ENCODE results near the gene SPZ1. TPM values are rescaled to one million over a fixed set of nuclear protein-coding genes. Genes with fewer than 3 reads are reported as not detected.

SPZ1 gene
- total RNA-seq, 2 donors from 2014 or later: not detected

DNA sequence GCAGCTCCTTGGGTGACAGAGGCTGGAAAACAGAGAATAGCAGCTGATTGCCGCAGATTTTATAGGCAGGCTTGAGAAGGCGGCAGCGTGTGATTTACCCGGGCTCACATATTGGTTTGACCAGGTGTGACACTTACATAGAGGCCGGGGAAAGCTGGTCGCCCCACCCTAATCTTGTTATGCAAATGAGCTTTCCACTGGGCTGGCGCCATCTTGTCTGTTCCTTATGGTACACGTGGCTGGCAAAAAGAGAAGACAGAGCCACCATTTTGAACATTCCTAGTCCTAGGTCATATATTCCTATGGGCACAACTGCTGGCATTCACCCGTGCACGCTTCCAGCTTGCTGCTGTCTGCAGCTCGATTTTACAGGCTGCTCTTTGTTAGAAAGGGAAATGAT lies 11.3 kb upstream of the SPZ1 start:
- no peaks in the 10 kb centered on the region for H3K4me1 Mint-ChIP-seq
- Histone ChIP-seq H3K27me3 (ENCODE audit: control insufficient read depth, insufficient read depth, low read length, poor library complexity, severe bottlenecking) (no peaks in the 10 kb centered on the region), H3K36me3 (ENCODE audit: control insufficient read depth, insufficient read depth, low read length) (no peaks in the 10 kb centered on the region), H3K4me1 (ENCODE audit: control insufficient read depth, insufficient read depth, low read length) (no peaks in the 10 kb centered on the region), H3K9ac (ENCODE audit: extremely low read depth, low read length, poor library complexity, severe bottlenecking) (no peak overlapping the region), H3K4me3 (ENCODE audit: low read length) (no peak overlapping the region), H3K9me3 (ENCODE audit: control insufficient read depth, low read length) (peaks cover 6% of the 10 kb centered on the region), H3K27ac (ENCODE audit: low read depth, low read length) (no peak overlapping the region)
- TF ChIP-seq, protein P1, sequence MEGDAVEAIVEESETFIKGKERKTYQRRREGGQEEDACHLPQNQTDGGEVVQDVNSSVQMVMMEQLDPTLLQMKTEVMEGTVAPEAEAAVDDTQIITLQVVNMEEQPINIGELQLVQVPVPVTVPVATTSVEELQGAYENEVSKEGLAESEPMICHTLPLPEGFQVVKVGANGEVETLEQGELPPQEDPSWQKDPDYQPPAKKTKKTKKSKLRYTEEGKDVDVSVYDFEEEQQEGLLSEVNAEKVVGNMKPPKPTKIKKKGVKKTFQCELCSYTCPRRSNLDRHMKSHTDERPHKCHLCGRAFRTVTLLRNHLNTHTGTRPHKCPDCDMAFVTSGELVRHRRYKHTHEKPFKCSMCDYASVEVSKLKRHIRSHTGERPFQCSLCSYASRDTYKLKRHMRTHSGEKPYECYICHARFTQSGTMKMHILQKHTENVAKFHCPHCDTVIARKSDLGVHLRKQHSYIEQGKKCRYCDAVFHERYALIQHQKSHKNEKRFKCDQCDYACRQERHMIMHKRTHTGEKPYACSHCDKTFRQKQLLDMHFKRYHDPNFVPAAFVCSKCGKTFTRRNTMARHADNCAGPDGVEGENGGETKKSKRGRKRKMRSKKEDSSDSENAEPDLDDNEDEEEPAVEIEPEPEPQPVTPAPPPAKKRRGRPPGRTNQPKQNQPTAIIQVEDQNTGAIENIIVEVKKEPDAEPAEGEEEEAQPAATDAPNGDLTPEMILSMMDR (conservative IDR thresholded peaks at IDR 0.05): no peak
- no peaks in the 10 kb centered on the region for H3K27me3 Mint-ChIP-seq (ENCODE audit: insufficient read depth)
- peaks cover 1% of the 10 kb centered on the region for H3K36me3 Mint-ChIP-seq (ENCODE audit: low read depth)
- peaks cover 38% of the 10 kb centered on the region for H3K9me3 Mint-ChIP-seq
- no peak for DNase-seq
- H3K27ac Mint-ChIP-seq: no peak overlapping the region
- 86 to 89% methylated on average over 10 of the region's 11 CpGs for WGBS, 2 experiments (ENCODE audit: insufficient coverage in 1 of 2, insufficient read length in 1 of 2)
- no peak overlapping the region for H3K4me3 Mint-ChIP-seq

DNA sequence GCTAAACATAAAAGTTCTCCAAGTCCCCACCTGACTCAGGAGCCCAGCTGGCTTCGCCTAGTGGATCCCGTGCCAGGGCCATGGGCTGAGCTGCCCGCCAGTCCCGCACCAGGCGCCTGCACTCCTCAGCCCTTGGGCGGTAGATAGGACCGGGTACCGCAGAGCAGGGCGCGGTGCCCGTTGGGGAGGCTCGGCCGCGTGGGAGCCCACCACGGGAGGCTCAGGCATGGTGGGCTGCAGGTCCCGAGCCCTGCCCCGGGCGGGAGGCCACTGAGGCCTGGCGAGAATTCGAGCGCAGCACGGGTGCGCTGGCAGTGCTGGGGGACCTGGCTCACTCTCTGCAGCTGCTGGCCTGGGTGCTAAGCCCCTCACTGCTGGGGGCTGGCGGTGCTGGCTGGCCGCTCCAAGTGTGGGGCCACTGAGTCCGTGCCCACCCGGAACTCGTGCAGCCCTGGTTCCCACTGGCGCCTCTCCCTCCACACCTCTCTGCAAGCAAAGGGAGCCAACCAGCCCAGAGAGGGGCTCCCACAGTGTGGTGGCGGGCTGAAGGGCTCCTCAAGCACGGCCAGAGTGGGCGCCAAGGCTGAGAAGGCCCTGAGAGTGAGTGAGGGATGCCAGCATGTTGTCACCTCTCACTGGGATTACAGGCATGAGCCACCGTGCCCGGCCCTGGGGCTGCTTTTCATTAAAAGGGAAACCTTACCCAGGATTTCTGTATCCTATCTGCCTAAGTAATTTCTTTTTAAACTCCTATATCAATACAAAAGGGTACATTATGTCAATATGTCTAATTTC lies 9.7 kb upstream of the SPZ1 start:
- 72 to 85% methylated on average over 6 to 34 of the region's 34 CpGs for WGBS, 2 experiments (ENCODE audit: insufficient coverage in 1 of 2, insufficient read length in 1 of 2)
- Mint-ChIP-seq H3K36me3 (ENCODE audit: low read depth) (peaks cover 1% of the 10 kb centered on the region), H3K27ac (no peak overlapping the region)

DNA sequence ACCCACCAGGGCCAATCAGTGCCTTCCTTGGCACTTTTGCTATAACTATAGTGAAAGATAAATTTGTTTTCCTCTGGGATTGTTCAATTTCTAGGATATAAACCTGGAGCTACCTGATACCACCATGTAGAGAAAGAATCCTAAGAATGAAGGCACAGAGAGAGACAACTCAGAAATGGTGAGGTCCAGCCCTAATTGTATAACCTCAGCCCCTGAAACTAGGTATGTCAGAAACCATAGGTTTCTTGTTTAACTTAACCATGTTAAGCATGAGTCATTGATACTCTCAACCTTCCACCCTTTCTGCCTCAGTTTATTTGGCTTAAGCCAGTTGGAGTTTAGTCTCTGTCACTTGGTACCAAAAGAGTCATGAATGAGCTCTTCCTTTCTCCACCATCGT lies 4.6 kb upstream of the SPZ1 start:
- Histone ChIP-seq H3K4me3 (ENCODE audit: low read length) (no peak overlapping the region), H3K36me3 (ENCODE audit: control insufficient read depth, insufficient read depth, low read length) (no peaks in the 10 kb centered on the region), H3K4me1 (ENCODE audit: control insufficient read depth, insufficient read depth, low read length) (no peaks in the 10 kb centered on the region), H3K9ac (ENCODE audit: extremely low read depth, low read length, poor library complexity, severe bottlenecking) (no peak overlapping the region), H3K27ac (ENCODE audit: low read depth, low read length) (no peak overlapping the region), H3K27me3 (ENCODE audit: control insufficient read depth, insufficient read depth, low read length, poor library complexity, severe bottlenecking) (no peaks in the 10 kb centered on the region), H3K9me3 (ENCODE audit: control insufficient read depth, low read length) (peaks cover 6% of the 10 kb centered on the region)
- DNase-seq: no peak
- TF ChIP-seq, protein P1 (conservative IDR thresholded peaks at IDR 0.05): no peak
- WGBS, 2 experiments (ENCODE audit: insufficient coverage in 1 of 2, insufficient read length in 1 of 2): 76 to 100% methylated on average over 1 of the region's 1 CpG
- Mint-ChIP-seq H3K36me3 (ENCODE audit: low read depth) (no peaks in the 10 kb centered on the region), H3K9me3 (peaks cover 20% of the 10 kb centered on the region), H3K27me3 (ENCODE audit: insufficient read depth) (peaks cover 3% of the 10 kb centered on the region), H3K4me3 (no peak overlapping the region), H3K4me1 (no peaks in the 10 kb centered on the region), H3K27ac (no peak overlapping the region)

More for the DNA sequence above, 9.7 kb upstream of the SPZ1 start:
- Histone ChIP-seq H3K27ac (ENCODE audit: low read depth, low read length) (no peak overlapping the region), H3K9ac (ENCODE audit: extremely low read depth, low read length, poor library complexity, severe bottlenecking) (no peak overlapping the region), H3K4me3 (ENCODE audit: low read length) (no peak overlapping the region), H3K27me3 (ENCODE audit: control insufficient read depth, insufficient read depth, low read length, poor library complexity, severe bottlenecking) (no peaks in the 10 kb centered on the region), H3K9me3 (ENCODE audit: control insufficient read depth, low read length) (peaks cover 6% of the 10 kb centered on the region), H3K36me3 (ENCODE audit: control insufficient read depth, insufficient read depth, low read length) (no peaks in the 10 kb centered on the region), H3K4me1 (ENCODE audit: control insufficient read depth, insufficient read depth, low read length) (no peaks in the 10 kb centered on the region)
- TF ChIP-seq, protein P1 (conservative IDR thresholded peaks at IDR 0.05): no peak
- DNase-seq: no peak
- no peaks in the 10 kb centered on the region for H3K27me3 Mint-ChIP-seq (ENCODE audit: insufficient read depth)
- no peak overlapping the region for H3K4me3 Mint-ChIP-seq
- no peaks in the 10 kb centered on the region for H3K4me1 Mint-ChIP-seq
- peaks cover 37% of the 10 kb centered on the region for H3K9me3 Mint-ChIP-seq
